Effector memory CD8-positive, alpha-beta T cell (primary cell): ENCODE results near the gene DYNC1LI2.
"Not testable (repeated sequence)": the region's sequence is repeated elsewhere in the genome, so short reads cannot be mapped to it uniquely, and the experiment has no call there.

Experiments
- ATAC-seq: fragments of 150-1000 bp; cut with Tn5 transposase; replicated peaks from 2 replicates; pipeline ENCODE4 v1.10.0; 2021; ENCODE audit warnings: mild to moderate bottlenecking, moderate library complexity
- DNase-seq, 3 experiments: peaks; one replicate each; pipeline ENCODE4 v3.0.0; 2021
- H3K27ac Mint-ChIP-seq, 2 donors: one replicate each; pipeline ENCODE4 v1.8.0; 2022; ENCODE audit warnings: mild to moderate bottlenecking in 2 of 2, mixed read lengths in 2 of 2, moderate library complexity in 2 of 2
- H3K27me3 Mint-ChIP-seq, 2 donors: one replicate each; pipeline ENCODE4 v1.8.0; 2022; ENCODE audit warnings: mixed read lengths in 2 of 2
- H3K36me3 Mint-ChIP-seq: one replicate; pipeline ENCODE4 v1.8.0; 2022; ENCODE audit warnings: mild to moderate bottlenecking, moderate library complexity, mixed read lengths; ENCODE audit not compliant: insufficient read depth
- H3K4me1 Mint-ChIP-seq, 2 donors: one replicate each; pipeline ENCODE4 v1.8.0; 2022; ENCODE audit warnings: low read depth in 2 of 2, mixed read lengths in 2 of 2
- H3K4me3 Mint-ChIP-seq, 2 donors: one replicate each; pipeline ENCODE4 v1.8.0; 2022; ENCODE audit warnings: mild to moderate bottlenecking in 2 of 2, mixed read lengths in 2 of 2, moderate library complexity in 2 of 2
- H3K9me3 Mint-ChIP-seq, 2 donors: one replicate each; pipeline ENCODE4 v1.8.0; 2022; ENCODE audit warnings: mixed read lengths in 2 of 2
- total RNA-seq, 9 experiments: gene quantifications; one replicate each; lab custom pipeline; 2026; lab: John Stamatoyannopoulos, UW

Gene DYNC1LI2
- total RNA-seq: 96.6 to 160 (median 113) reads per million in 9 experiments

DNA sequence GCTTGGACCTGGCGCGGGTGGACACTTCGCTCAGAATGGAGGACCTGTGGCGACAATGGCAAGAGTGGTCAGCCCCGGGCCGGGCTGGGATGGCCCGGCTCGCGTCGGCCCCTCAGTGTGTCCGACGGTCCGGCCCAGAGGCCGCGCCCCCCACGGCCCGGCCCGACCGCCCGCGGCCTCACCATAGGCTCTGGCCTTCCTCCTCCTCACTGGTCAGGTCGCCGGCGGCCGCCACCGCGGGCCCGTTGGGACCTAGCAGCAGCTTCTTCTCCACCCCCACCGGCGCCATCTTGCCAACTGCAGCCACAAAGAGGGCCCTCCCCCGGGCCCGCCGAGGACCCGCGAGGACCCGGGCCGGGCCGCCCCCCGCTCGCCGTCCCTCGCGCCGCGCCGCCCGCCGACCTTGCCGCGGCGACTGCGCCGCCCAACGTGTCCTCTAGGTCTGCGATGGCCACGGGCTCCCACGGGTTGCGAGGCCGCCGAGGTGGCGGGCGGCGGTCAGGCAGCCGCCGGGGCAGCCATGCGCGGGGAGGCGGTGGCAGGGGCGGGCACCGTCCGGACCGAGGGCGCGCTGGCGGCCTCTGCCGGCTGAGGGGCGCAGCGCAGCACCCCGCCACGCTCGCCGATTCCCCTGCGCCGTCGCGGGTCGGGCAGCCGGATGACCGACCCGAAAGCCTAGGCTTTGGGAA, at the start of gene DYNC1LI2:
Gene DYNC1LI2 (minus strand): TSS at position 307 of the 689 bp plus-strand sequence. CDS start 18 bp downstream, at position 289.
- Mint-ChIP-seq H3K4me3 (peak within 1 kb of the TSS; percentile 83 to 85), H3K27ac (peak within 1 kb of the TSS; percentile 91 to 92), H3K27me3 (peaks cover 8 to 12% of the 10 kb centered on the region in 2 donors), H3K4me1 (peaks cover 34 to 37% of the 10 kb centered on the region in 2 donors), H3K9me3 (no peaks in the 10 kb centered on the region), H3K36me3 (peaks cover 30% of the 10 kb centered on the region)
- DNase-seq (peak; percentile 75 to 86 (median 81)), ATAC-seq (peak; percentile 92)

DNA sequence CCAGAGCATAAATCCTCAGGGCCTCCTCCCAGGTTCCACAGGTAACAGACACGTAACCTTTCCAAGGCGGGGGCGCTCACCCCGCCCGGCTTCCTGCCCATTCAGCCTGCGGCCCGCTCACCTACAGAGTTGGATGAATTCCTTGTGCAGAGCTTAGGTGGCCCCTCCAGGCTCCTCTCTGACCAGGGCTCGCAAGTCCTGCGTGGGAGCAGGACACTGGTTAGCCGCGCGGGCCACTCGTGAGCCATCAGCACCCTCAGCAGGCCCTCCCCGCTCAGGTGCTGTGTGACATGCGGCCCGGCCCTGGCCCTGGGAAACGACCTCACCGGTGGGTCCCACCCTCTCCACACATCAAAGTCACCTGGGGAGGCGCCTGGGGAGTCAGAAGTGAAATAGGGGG, 49.4 kb upstream of the DYNC1LI2 start:
- no peaks in the 10 kb centered on the region for H3K27me3 Mint-ChIP-seq
- ATAC-seq (no peak), DNase-seq (no peak)
- peaks cover 39% of the 10 kb centered on the region for H3K36me3 Mint-ChIP-seq
- H3K9me3 Mint-ChIP-seq: no peaks in the 10 kb centered on the region
- no peaks in the 10 kb centered on the region for H3K4me1 Mint-ChIP-seq
- H3K27ac Mint-ChIP-seq: no peak overlapping the region
- H3K4me3 Mint-ChIP-seq: no peak overlapping the region

DNA sequence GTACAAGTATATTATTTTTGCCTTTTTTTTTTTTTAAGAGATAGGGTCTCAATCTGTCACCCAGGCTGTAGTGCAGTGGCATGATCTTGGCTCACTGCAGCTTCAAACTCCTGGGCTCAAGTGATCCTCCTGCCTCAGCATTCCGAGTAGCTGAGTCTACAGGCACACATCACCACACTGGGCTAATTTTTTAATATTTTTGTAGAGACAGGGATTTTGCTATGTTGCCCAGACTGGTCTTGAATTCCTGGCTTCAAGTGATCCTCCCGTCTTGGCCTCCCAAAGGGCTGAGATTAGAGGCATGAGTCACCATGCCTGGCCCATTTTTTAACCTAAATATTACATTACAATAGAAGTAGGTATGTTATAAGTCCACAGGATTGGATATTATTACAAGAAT, 46.8 kb upstream of the DYNC1LI2 start:
- no peak for ATAC-seq
- Mint-ChIP-seq H3K36me3 (peaks cover 12% of the 10 kb centered on the region), H3K4me3 (no peak overlapping the region), H3K4me1 (no peaks in the 10 kb centered on the region), H3K9me3 (no peaks in the 10 kb centered on the region), H3K27me3 (no peaks in the 10 kb centered on the region), H3K27ac (no peak overlapping the region)
- no peak for DNase-seq

DNA sequence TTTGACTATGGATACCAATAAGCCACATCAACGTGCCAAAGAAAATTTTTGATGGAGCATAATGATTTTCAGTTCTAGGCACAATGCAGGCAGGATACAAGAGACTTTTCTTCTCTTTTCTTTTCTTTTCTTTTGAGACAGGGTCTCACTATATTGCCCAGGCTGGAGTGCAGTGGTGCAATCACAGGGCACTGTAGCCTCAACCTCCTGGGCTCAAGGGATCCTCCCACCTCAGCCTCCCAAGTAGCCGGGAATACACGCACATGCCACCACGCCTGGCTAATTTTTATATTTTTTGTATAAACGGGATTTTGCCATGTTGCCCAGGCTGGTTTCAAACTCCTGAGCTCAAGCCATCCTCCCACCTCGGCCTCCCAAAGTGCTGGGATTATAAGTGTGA, 42.6 kb upstream of the DYNC1LI2 start:
- not testable (repeated sequence) for DNase-seq, ATAC-seq, H3K4me3 Mint-ChIP-seq, H3K27me3 Mint-ChIP-seq, H3K4me1 Mint-ChIP-seq, H3K9me3 Mint-ChIP-seq, H3K36me3 Mint-ChIP-seq, H3K27ac Mint-ChIP-seq

DNA sequence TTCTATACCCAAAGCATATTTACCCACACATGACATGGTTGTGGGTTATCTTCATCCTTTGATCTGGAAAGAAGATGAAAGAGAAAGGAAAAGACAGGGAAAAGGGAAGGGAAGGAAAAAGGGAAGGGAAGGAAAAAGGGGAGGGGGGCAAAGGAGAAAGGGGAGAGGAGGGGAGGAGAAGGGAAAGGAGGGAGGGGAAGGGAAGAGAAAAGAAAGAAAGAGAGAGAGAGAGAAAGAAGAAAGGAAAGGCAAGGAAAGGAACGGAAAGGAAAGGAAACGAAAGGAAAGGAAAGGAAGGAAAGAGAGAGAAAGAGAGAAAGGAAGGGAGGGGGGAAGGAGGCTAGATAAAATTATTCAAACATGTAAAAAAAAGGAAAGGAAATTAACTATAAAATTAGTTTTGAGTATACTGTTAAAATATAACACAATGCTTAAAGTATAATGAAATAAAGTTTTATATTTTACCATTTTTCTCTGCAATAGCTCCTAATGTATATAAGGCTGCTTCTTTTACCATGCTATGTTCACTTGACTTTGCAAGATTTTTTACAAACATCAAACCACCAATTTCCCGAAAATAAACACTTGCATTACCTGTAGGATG, 38.8 kb upstream of the DYNC1LI2 start:
- Mint-ChIP-seq H3K9me3 (no peaks in the 10 kb centered on the region), H3K4me3 (no peak overlapping the region), H3K27me3 (no peaks in the 10 kb centered on the region), H3K36me3 (no peaks in the 10 kb centered on the region), H3K4me1 (no peaks in the 10 kb centered on the region), H3K27ac (no peak overlapping the region)
- DNase-seq (no peak), ATAC-seq (no peak)

DNA sequence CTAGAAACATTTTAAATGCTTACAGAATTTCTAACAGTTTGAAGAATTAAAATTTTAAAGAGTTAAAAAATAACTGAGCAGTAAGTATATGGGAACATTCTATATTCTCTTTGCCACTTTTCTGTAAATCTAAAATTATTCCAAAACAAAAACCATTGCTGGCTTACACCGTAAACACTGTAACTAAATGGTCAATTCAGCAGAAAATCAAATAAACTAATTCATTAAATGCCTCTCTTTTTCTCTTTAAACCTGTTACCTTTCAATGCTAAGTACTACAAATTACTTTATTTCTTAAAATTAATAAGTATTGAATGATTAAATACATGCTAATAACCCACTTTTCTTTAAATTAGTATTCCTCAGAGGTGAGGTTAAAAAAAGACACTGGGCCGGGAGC, 36.0 kb upstream of the DYNC1LI2 start:
- no peaks in the 10 kb centered on the region for H3K9me3 Mint-ChIP-seq
- H3K36me3 Mint-ChIP-seq: no peaks in the 10 kb centered on the region
- no peaks in the 10 kb centered on the region for H3K4me1 Mint-ChIP-seq
- H3K27ac Mint-ChIP-seq: no peak overlapping the region
- no peak for DNase-seq
- no peaks in the 10 kb centered on the region for H3K27me3 Mint-ChIP-seq
- no peak overlapping the region for H3K4me3 Mint-ChIP-seq
- no peak for ATAC-seq

DNA sequence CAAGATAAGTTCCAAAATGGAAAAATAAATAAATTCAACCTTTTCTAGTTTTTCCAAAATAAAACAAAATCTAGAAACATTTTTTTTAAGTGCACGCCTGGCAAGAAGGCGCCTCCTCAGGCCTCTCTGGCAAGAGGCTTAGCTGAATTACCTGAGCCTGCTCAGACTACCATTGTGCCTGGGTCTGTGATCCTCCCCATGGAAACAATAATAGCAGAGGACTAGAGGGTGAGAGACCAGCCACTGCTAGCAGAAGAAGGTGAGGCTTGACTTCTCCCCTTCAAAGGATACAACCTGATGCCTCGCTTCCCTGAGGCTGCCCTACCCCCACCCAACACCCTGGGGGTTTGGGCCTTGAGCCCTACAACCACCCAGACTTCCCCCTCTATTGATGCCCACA, 35.1 kb upstream of the DYNC1LI2 start:
- no peak for ATAC-seq
- Mint-ChIP-seq H3K27me3 (no peaks in the 10 kb centered on the region), H3K9me3 (no peaks in the 10 kb centered on the region), H3K4me3 (no peak overlapping the region), H3K36me3 (no peaks in the 10 kb centered on the region), H3K4me1 (no peaks in the 10 kb centered on the region), H3K27ac (no peak overlapping the region)
- no peak for DNase-seq

DNA sequence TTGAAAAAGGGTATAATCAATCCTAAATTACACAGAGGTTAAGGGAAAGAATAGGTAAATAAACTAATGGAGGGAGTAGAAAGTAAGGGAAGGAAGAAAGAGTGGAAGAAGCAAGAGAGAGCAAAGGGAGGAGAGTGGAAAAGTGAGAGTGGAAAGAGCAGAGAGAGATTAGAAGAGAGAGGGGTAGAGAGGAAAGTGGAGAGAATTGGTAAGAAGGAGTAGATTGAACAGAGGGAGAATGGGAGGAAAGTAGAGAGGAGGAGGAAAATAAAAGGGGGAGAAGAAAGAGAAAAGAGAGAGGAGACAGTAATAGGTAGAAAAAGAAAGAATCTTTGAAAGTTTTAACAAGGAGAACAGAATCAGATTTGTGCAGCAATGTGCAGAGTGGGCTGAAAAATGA, 25.0 kb upstream of the DYNC1LI2 start:
- no peak overlapping the region for H3K27ac Mint-ChIP-seq
- H3K4me3 Mint-ChIP-seq: no peak overlapping the region
- no peaks in the 10 kb centered on the region for H3K4me1 Mint-ChIP-seq
- H3K9me3 Mint-ChIP-seq: no peaks in the 10 kb centered on the region
- peaks cover 3% of the 10 kb centered on the region for H3K36me3 Mint-ChIP-seq
- H3K27me3 Mint-ChIP-seq: no peaks in the 10 kb centered on the region
- DNase-seq (no peak), ATAC-seq (no peak)

DNA sequence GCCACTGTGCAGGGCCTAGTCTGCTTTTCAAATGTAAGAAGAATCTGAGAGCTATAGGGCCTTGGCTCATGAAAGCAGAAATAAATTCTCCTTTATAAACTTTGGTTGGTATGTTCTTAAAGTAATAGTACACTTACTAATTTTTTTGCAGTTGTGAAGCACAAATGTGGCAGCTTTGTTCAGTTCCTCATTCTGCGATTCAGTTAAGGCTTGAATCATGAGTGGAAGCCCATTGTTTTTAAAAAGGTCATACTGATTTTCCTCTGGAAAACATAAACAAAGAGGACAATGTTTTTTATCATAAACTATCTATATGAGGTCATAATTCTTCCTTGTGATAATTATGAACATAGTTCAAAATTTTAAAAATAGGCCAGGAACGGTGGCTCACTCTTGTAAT, 23.6 kb upstream of the DYNC1LI2 start:
- ATAC-seq: no peak
- Mint-ChIP-seq H3K27me3 (no peaks in the 10 kb centered on the region), H3K36me3 (peaks cover 3% of the 10 kb centered on the region), H3K9me3 (no peaks in the 10 kb centered on the region), H3K4me1 (no peaks in the 10 kb centered on the region), H3K4me3 (no peak overlapping the region), H3K27ac (peak overlapping the region in 1 of 2 donors; percentile 19)
- no peak for DNase-seq

DNA sequence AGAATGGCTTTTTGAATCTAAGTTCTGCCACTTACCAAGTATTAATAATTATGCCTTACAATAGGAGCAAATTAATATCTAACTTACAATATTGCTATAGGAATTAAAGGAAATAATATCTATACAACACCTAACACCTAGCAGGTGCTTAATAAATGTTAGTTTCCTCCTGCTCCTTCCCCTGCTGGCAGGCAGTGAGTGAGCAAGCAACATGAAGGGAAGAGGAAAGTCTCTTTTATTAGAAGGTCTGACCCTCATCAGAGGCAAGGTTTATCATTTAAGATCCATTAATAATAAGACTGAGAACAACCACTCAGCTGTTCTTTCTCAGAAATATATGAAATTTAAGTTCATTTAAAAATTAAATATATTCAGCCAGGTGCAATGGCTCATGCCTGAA, 6.7 kb upstream of the DYNC1LI2 start:
- Mint-ChIP-seq H3K4me3 (no peak overlapping the region), H3K27ac (no peak overlapping the region), H3K9me3 (no peaks in the 10 kb centered on the region), H3K27me3 (peaks cover 0 to 5% of the 10 kb centered on the region in 2 donors), H3K4me1 (no peaks in the 10 kb centered on the region), H3K36me3 (no peaks in the 10 kb centered on the region)
- no peak for ATAC-seq
- no peak for DNase-seq

DNA sequence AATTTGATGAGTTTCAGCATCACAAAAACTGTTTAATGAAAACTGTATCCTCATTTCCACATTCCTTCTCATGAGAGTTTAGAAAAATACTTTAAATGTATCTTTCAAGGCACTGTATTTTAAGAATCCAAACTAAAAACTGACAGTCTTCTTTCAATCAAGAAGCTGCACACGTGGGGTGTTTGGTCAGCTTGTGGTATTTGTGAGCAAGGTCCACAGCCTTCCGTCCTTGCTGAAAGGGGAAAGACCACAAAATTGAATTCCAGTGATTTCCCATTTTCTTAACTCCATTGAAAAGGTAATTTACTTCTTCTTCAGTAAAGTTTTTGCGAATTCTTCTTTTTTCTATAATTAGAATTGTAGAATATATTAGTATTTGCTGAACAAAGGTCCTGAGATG, 3.4 kb upstream of the DYNC1LI2 start:
- peaks cover 16 to 17% of the 10 kb centered on the region in 2 donors for H3K4me1 Mint-ChIP-seq
- peaks cover 8 to 12% of the 10 kb centered on the region in 2 donors for H3K27me3 Mint-ChIP-seq
- no peak for ATAC-seq
- no peaks in the 10 kb centered on the region for H3K9me3 Mint-ChIP-seq
- no peak overlapping the region for H3K4me3 Mint-ChIP-seq
- H3K36me3 Mint-ChIP-seq: peaks cover 6% of the 10 kb centered on the region
- H3K27ac Mint-ChIP-seq: no peak overlapping the region
- DNase-seq: no peak

DNA sequence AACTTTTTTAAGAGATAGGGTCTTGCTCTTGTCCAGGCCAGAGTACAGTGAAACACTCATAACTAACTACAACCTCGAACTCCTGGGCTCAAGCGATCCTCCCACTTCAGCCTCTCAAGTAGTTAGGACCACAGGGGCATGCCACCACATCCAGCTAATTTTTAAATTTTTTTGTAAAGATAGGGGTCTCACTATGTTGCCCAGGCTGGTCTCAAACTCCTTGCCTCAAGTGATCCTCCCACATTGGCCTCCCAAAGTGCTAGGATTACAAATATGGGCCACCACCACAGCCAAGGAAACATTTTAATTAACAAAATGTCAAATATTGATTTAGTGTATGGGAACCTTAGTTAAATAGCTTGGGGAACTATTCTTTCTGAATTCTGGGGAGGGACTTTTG, 2.8 kb upstream of the DYNC1LI2 start:
- Mint-ChIP-seq H3K9me3 (no peaks in the 10 kb centered on the region), H3K27ac (no peak overlapping the region), H3K36me3 (peaks cover 6% of the 10 kb centered on the region), H3K4me3 (no peak overlapping the region), H3K27me3 (peaks cover 8 to 12% of the 10 kb centered on the region in 2 donors), H3K4me1 (peaks cover 21 to 24% of the 10 kb centered on the region in 2 donors)
- DNase-seq (no peak), ATAC-seq (no peak)

DNA sequence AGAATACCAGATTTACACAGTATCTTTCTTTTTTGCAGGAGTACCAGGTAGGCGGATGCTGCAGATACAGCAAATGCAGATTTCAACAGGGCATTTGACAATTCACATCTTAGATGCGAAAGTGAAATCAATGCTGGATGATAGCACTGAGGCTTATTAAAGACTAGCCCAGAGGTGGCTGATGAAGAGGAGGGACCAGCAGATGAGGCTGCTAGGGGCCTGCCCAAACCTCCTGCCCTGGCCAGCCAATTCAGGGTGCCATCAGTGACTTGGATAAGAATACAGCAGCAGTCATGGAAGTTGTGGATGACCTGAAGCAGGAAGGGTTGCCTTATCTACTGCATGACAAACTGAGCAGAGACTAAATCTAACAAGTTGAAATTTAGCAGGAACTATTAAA, 1.5 kb upstream of the DYNC1LI2 start:
- Mint-ChIP-seq H3K4me1 (peaks cover 30 to 32% of the 10 kb centered on the region in 2 donors), H3K36me3 (peaks cover 19% of the 10 kb centered on the region), H3K27ac (no peak overlapping the region), H3K9me3 (no peaks in the 10 kb centered on the region), H3K4me3 (no peak overlapping the region), H3K27me3 (peaks cover 8 to 12% of the 10 kb centered on the region in 2 donors)
- ATAC-seq (no peak), DNase-seq (no peak)

DNA sequence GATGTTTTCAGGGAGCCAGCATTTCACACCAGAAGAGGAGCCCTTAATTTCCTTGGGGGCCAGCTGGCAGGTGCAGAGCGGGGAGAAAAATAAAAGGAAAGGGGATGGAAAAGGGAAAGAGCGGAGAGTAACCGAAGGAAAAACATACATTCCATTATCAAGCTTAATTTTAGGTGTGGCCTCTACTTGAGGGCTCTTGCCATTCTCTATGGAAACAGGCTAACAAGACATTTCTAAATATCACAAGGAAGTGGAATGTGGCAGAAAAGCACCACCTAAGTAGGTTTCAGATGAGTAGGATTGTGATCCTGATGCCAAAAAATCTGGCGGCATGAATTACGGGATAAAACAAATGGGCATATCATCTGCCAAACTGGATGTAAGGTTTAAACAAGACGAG, 970 bp upstream of the DYNC1LI2 start:
- peak overlapping the region; percentile 83 to 85 for H3K4me3 Mint-ChIP-seq
- H3K36me3 Mint-ChIP-seq: peaks cover 25% of the 10 kb centered on the region
- ATAC-seq (no peak), DNase-seq (no peak)
- peaks cover 8 to 12% of the 10 kb centered on the region in 2 donors for H3K27me3 Mint-ChIP-seq
- peaks cover 30 to 32% of the 10 kb centered on the region in 2 donors for H3K4me1 Mint-ChIP-seq
- H3K9me3 Mint-ChIP-seq: no peaks in the 10 kb centered on the region
- peak overlapping the region; percentile 91 to 92 for H3K27ac Mint-ChIP-seq
